ENCODE data around the gene RFESD.

RFESD gene

GRCh38 chr5:95646569-95647431 lies at the start of gene RFESD:
Gene RFESD (plus strand): TSS chr5:95646777. CDS start chr5:95652272, 5,495 bp downstream.
- peak; percentile 83 for DNase-seq (ENCODE audit: low read depth)

DNA sequence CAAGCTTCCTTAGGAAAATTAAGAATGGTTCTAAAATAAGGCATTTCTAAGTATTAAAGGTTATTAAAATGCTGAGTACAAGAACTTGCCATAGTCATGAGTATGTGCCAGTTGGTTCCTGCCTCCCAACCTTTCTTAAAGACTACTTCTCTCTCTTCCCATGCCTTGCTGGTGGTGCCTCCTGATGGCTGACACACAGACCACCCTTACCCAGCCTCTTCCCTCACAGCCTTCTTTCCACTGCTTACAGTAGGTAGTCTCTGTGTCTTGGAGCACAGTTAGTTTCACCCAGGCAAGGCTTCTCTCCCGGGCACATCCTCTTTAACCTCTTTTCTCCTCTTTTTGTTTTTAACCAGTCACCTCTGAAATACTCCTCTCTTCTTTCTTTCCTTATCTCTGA lies 47.3 kb upstream of the RFESD start:
- no peak for DNase-seq (ENCODE audit: low read depth)

DNA sequence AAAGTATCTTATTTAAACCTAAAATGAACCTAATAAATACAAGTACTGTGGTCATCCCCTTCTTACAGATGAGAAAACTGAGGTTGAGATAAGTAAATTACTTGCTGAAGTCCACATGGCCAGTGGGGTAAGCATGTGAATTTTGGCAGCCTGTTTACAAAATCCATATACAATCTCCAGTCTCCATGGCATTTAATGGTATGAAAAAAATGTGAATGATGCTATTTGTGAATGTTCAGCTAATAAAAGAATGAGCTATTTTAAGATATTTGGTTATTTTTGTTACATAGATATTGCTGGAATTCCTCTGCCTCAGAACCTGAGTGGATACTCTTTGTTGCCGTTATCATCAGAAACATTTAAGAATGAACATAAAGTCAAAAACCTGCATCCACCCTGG lies 46.0 kb upstream of the RFESD start:
- no peak for DNase-seq (ENCODE audit: low read depth)

- DNase-seq (ENCODE audit: low read depth): no peak
Measured at GRCh38 chr5:95605786-95606185, 40.8 kb upstream of the RFESD start.

GRCh38 chr5:95606419-95606818 lies 40.2 kb upstream of the RFESD start:
- DNase-seq (ENCODE audit: low read depth): no peak

GRCh38 chr5:95609711-95610110 lies 36.9 kb upstream of the RFESD start:
- no peak for DNase-seq (ENCODE audit: low read depth)

- no peak for DNase-seq (ENCODE audit: low read depth)
Measured at GRCh38 chr5:95610546-95610945, 36.0 kb upstream of the RFESD start.

DNA sequence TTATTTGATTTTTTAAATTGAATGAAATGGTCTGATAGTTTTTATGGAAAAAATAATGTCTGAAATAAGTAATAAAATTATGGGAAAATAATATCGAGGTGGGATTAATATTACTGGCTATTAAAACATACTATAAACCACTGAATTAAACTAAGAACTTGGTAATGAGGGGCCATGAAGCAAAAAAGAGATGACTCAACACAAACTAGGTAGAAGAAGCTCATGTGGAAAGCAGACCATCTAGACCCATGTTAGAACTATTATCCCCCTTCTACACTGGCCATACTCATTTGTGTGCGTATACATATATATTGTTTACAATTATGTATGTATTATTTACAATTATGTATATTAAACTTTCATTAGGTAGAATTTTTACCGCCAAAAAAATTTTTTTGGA lies 35.2 kb upstream of the RFESD start:
- DNase-seq (ENCODE audit: low read depth): no peak

DNA sequence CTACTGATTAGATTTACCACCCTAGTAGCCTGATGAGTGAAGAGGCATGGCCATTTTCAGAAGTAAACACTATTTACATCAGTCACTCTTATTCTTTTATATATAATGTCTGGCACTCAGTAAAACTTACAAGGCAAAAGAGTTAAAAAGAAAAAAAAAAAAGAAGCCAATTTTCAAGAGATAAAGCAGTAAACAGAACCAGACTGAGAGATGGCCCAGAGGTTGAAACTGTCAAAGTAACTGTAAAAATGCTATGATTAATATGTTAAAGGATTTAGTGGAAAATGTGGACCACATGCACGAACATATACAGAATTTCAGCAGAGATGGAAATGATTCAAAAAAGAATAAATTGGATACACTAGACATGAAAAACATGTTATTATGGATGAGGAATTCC lies 33.1 kb upstream of the RFESD start:
- DNase-seq (ENCODE audit: low read depth): no peak

DNA sequence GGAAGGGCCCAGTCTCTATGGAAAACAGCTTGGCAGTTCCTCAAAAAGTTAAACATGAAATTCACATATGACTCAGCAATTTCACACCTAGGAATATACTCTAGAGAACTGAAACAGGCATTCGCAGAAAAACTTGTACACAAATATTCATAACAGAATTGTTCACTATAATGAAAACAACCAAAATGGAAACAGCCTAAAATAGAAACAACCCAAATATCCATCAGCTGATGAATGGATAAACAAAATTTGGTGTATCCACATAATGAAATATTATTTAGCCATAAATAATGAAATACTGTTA lies 31.5 kb upstream of the RFESD start:
- DNase-seq (ENCODE audit: low read depth): no peak

- DNase-seq (ENCODE audit: low read depth): no peak
Measured at GRCh38 chr5:95617057-95617456, 29.5 kb upstream of the RFESD start.

DNA sequence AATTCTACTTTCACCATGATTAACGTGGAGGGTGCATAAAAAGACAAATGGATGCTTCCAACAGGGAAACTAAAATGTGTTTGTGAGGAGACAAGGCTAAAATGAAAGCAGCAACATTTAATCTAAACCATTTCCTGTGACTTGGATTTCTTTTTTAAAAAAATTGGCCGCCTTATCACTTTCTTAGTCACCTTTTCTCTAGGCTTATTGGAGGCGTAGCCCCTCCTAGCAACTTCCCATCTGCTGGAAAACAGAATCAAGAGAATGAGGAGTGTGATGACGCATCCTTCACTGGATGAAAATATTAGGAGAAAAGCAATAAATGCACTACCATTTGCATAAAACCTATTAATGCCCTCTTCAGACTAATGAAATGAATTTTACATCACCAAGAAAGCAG lies 27.5 kb upstream of the RFESD start:
- DNase-seq (ENCODE audit: low read depth): no peak

DNA sequence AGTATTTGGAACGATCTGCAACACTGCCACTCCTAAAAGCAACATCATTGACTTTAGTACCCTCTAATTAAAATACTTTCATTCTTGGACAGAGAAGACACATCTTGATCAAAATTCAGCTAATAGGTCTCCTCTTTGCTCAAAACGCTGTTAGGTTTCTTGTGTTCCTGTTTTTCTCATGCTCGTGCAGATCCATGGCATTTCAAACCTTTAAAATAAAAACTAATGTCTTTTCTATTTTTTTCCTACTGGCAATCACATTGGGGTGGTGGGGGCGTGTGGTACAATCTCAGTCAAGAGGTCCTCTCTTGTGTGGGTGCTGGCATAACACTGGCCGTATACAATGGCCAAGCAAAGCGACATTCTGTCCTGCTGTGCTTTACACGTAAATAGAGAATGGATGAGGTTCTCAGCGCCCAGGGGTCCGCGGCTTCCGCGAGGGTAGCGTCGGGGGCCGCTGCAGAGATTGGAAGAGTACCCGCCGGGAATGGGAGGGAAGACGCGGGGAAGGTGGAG lies 27.0 kb upstream of the RFESD start:
- no peak for DNase-seq (ENCODE audit: low read depth)

DNA sequence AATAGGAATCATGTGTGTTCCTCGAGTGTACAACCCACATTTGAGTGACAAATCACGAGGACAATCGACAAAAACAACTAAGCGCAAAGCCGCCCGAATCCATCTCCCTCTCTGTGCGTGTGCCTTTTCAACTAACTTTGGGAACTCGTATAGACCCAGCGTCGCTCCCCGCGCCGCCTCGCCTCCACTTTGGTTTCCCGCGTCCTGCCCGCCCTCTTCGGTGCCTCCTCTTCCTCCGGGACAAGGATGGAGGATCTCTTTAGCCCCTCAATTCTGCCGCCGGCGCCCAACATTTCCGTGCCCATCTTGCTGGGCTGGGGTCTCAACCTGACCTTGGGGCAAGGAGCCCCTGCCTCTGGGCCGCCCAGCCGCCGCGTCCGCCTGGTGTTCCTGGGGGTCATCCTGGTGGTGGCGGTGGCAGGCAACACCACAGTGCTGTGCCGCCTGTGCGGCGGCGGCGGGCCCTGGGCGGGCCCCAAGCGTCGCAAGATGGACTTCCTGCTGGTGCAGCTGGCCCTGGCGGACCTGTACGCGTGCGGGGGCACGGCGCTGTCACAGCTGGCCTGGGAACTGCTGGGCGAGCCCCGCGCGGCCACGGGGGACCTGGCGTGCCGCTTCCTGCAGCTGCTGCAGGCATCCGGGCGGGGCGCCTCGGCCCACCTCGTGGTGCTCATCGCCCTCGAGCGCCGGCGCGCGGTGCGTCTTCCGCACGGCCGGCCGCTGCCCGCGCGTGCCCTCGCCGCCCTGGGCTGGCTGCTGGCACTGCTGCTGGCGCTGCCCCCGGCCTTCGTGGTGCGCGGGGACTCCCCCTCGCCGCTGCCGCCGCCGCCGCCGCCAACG lies 26.3 kb upstream of the RFESD start, which contains the start of gene GPR150:
TSS of gene GPR150 (plus strand) at position 58 of the 840 bp plus-strand sequence. CDS start at position 247, 189 bp downstream.
- DNase-seq (ENCODE audit: low read depth): peak; percentile 15

DNA sequence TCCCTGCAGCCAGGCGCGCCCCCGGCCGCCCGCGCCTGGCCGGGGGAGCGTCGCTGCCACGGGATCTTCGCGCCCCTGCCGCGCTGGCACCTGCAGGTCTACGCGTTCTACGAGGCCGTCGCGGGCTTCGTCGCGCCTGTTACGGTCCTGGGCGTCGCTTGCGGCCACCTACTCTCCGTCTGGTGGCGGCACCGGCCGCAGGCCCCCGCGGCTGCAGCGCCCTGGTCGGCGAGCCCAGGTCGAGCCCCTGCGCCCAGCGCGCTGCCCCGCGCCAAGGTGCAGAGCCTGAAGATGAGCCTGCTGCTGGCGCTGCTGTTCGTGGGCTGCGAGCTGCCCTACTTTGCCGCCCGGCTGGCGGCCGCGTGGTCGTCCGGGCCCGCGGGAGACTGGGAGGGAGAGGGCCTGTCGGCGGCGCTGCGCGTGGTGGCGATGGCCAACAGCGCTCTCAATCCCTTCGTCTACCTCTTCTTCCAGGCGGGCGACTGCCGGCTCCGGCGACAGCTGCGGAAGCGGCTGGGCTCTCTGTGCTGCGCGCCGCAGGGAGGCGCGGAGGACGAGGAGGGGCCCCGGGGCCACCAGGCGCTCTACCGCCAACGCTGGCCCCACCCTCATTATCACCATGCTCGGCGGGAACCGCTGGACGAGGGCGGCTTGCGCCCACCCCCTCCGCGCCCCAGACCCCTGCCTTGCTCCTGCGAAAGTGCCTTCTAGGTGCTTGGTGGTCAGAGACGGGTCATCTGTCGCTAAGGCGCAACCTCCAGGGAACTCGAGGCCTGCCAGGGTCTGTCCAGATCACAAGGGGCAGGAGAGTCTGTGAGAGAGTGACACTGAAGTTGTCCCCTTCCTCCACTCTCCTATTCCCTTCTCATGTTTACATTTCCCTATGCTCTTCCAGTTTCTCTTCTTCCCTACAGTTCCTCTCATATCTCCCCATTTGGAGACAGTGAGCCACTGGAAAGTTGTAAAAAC lies 25.4 kb upstream of the RFESD start:
- no peak for DNase-seq (ENCODE audit: low read depth)

DNA sequence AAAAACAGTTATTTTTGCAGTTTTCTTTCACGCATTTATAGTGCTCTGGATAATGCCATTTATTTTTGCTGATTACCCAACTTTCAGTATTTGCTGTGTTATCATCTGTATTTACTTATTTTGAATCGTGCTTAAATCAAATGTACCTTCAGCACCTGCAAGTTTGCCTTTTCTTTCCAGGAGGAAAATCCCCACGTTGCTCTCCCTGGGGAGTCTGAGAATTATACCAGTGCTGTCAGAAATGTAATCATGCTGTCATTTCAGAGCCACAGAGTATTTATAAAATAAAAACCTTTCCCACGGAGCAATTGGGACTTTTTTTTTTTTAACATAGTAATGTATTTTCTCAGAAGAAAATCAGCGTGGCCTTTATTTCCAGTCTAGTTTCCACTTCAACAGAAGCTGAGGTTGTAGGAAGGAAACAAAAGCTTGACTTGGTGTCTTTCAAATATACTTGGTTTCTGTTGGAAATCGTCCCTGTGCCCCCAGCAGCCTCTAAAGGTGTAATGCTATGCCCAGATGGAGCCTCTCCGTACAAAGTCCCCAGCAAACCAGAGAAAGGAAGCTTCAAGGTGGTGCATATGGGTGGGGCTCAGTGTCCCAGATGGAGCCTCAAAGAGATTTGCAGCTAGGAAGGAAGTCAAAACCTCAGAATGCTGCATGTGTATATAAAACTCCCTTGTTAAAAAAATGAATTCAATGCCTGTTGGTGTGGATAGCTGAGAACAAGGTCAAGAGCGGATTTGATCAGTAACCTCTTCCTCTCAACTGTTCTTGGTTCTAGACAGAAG lies 24.5 kb upstream of the RFESD start:
- no peak for DNase-seq (ENCODE audit: low read depth)

- no peak for DNase-seq (ENCODE audit: low read depth)
Measured at GRCh38 chr5:95623706-95624105, 22.9 kb upstream of the RFESD start.

DNA sequence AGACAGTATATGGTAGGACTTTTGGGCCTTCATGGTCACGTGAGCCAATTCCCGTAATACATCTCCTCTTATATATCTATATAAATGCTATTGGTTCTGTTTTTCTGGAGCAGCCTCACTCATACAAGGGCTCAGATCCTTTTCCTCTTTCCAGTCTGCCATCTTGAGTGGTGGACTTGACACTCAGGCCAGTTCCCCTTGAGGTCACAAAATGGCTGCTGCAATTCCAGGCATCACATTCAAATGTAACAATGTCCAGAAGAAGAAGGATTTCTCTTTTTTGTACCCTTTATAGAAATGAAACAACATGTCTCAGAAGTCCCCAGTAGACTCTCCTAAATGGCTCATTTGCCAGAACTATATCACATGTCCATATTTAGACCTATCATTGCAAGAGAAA lies 22.2 kb upstream of the RFESD start:
- no peak for DNase-seq (ENCODE audit: low read depth)

- no peak for DNase-seq (ENCODE audit: low read depth)
Measured at GRCh38 chr5:95626701-95627100, 19.9 kb upstream of the RFESD start.

GRCh38 chr5:95627971-95628810 lies 18.4 kb upstream of the RFESD start:
- no peak for DNase-seq (ENCODE audit: low read depth)

Measured in stimulated activated CD8-positive, alpha-beta memory T cell treated with anti-CD3 and anti-CD28 coated beads, Interleukin-15, amount 100 ng/mL, for 1 hour (primary cell).